K562 (cell line): ENCODE data around the gene CEACAM18. TPM values are rescaled to one million over a fixed set of nuclear protein-coding genes. Genes with fewer than 3 reads are reported as not detected.

Experiments
- MGA ChIP-seq: fragments of 450-650 bp; IDR thresholded peaks from 2 replicates; pipeline ENCODE4 v1.6.1; 2016; ENCODE audit warnings: mild to moderate bottlenecking, moderate library complexity
- MLLT1 ChIP-seq, 2 experiments: fragments of 450-650 bp; IDR thresholded peaks; 2 replicates each; pipeline ENCODE4 v1.6.1; 2016
- PRMT5 ChIP-seq: sonication (generic); formaldehyde crosslinking; IDR thresholded peaks from 2 replicates; pipeline ENCODE4 v1.5.0; 2020; ENCODE audit warnings: missing genetic modification reagents
- TBP ChIP-seq: optimal IDR thresholded peaks from 2 replicates; pipeline ENCODE3; 2011; ENCODE audit warnings: low read depth, low read length, improper control_type of control experiment
- THRB ChIP-seq: fragments of 450-650 bp; formaldehyde crosslinking; conservative IDR thresholded peaks from 2 replicates; pipeline ENCODE4 v1.4.0; 2022; ENCODE audit warnings: mild to moderate bottlenecking, missing genetic modification characterization
- VEZF1 ChIP-seq: fragments of 200-800 bp; sonication (Bioruptor generic); IDR thresholded peaks from 2 replicates; pipeline ENCODE4 v1.6.1; 2017; ENCODE audit warnings: missing genetic modification characterization, missing compliant biosample characterization
- ZBTB26 ChIP-seq: fragments of 450-650 bp; formaldehyde crosslinking; IDR thresholded peaks from 2 replicates; pipeline ENCODE4 v1.4.0; 2022; ENCODE audit warnings: missing genetic modification characterization
- ZNF696 ChIP-seq: fragments of 250-450 bp; sonication (Bioruptor Pico); conservative IDR thresholded peaks from 2 replicates; pipeline ENCODE4 v1.4.0; 2020; ENCODE audit warnings: mild to moderate bottlenecking, moderate library complexity
- polyA plus RNA-seq, 8 experiments: library from polyadenylated mRNA; depleted of rRNA in 4 of 8; stranded (reverse) in 5 of 8; unstranded in 3 of 8; fragments of >200 nt; fragmentation: Nextera tagmentation in 2 of 8; fragmentation: Illumina TruSeq in 1 of 8; extraction: Ambion mirVana in 2 of 8; extraction: Trizol in 1 of 8; gene quantifications; 2 replicates each; pipeline versions ENCODE4 v1.2.1 to v1.2.3, GENCODE V29; 2011 to 2014; ENCODE audit warnings: inconsistent platforms in 1 of 8, missing spikeins in 1 of 8
- total RNA-seq, 7 experiments: library from RNA; depleted of rRNA in 6 of 7; stranded (reverse); fragments of >200 nt in 6 of 7; fragmentation: Illumina TruSeq in 2 of 7; extraction: Trizol in 2 of 7; gene quantifications; 2 replicates each; pipeline versions ENCODE4 v1.2.1 to v1.2.3, GENCODE V29; 2011 to 2021; ENCODE audit warnings: low replicate concordance in 1 of 7

The CEACAM18 gene
- total and polyA plus RNA-seq, 9 of the 15 experiments (the other 6 are each of a cell fraction or from before 2014, with no cell fraction given): 0.08 to 0.24 (median 0.15) TPM; not detected in 3

GRCh38 chr19:51531349-51532315 lies 53.3 kb downstream of the CEACAM18 start, which contains the start of gene SIGLEC6 (continued):
- peak; percentile 92 for TF ChIP-seq MGA
- peak; percentile 80 for TF ChIP-seq VEZF1 (CRISPR knock-in tag)
- no peak for TF ChIP-seq ZBTB26
- no peak for TF ChIP-seq THRB
- TF ChIP-seq MLLT1 (IDR thresholded peaks at IDR 0.05): 0 out of 4 replicates have a peak, but pooled peaks of 1 of the 2 experiments have one; percentile 43
- TF ChIP-seq TBP: peak; percentile 37
- no peak for TF ChIP-seq ZNF696 (CRISPR knock-in tag)
- no peak for TF ChIP-seq PRMT5 (CRISPR knock-in tag)
